Measurements from ENCODE around the gene MACF1. TPM values are rescaled to one million over a fixed set of nuclear protein-coding genes. Genes with fewer than 3 reads are reported as not detected.

The MACF1 gene
- total RNA-seq, 1 donor = 284 TPM

DNA sequence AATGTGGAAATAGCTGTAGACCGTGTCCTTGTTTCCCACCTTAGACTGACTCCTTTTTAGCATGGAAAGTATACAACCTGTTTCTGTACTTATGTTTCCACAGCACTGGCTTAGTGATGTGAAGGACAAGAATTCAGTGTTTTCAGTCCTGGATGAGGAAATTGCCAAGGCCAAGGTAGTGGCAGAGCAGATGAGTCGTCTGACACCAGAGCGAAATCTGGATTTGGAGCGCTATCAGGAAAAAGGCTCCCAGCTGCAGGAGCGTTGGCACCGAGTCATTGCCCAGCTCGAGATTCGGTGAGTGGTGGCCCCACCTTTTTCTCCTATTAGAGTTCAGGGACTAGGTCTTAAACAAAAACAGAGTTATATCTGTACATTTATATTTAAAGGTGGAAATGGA, 112.6 kb downstream of the MACF1 start:
- TF ChIP-seq, protein P1, sequence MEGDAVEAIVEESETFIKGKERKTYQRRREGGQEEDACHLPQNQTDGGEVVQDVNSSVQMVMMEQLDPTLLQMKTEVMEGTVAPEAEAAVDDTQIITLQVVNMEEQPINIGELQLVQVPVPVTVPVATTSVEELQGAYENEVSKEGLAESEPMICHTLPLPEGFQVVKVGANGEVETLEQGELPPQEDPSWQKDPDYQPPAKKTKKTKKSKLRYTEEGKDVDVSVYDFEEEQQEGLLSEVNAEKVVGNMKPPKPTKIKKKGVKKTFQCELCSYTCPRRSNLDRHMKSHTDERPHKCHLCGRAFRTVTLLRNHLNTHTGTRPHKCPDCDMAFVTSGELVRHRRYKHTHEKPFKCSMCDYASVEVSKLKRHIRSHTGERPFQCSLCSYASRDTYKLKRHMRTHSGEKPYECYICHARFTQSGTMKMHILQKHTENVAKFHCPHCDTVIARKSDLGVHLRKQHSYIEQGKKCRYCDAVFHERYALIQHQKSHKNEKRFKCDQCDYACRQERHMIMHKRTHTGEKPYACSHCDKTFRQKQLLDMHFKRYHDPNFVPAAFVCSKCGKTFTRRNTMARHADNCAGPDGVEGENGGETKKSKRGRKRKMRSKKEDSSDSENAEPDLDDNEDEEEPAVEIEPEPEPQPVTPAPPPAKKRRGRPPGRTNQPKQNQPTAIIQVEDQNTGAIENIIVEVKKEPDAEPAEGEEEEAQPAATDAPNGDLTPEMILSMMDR (IDR thresholded peaks at IDR 0.05; ENCODE audit: insufficient read depth, low read length) = no peak
- DNase-seq (ENCODE audit: low read depth) = no peak
- no peak overlapping the region for H3K4me3 ChIP-seq (ENCODE audit: low read depth, low read length)

GRCh38 chr1:39317910-39318633, 113.6 kb downstream of the MACF1 start:
- TF ChIP-seq, protein P1 (IDR thresholded peaks at IDR 0.05; ENCODE audit: insufficient read depth, low read length) = no peak
- H3K4me3 ChIP-seq (ENCODE audit: low read depth, low read length) = no peak overlapping the region
- DNase-seq (ENCODE audit: low read depth) = no peak

DNA sequence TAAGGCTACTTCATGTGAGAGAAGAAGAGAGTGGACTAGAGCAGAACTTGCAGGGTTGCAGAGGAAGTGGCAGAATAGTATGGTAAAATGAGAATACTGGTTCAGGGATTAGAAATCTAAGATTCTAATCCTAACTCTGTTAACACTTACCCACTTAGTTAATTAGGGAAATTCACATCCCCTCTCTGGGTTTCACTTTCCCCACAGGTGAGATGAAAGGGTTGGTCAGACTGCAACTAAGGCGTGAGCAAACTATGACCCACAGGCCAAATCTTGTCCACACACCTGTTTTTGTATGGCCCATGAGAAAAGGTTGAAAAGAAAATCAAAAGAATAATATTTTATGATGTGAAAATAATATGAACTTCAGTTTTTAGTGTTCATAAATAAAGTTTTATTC, 117.5 kb downstream of the MACF1 start:
- TF ChIP-seq, protein P1 (IDR thresholded peaks at IDR 0.05; ENCODE audit: insufficient read depth, low read length) = no peak
- no peak for DNase-seq (ENCODE audit: low read depth)
- H3K4me3 ChIP-seq (ENCODE audit: low read depth, low read length) = no peak overlapping the region

DNA sequence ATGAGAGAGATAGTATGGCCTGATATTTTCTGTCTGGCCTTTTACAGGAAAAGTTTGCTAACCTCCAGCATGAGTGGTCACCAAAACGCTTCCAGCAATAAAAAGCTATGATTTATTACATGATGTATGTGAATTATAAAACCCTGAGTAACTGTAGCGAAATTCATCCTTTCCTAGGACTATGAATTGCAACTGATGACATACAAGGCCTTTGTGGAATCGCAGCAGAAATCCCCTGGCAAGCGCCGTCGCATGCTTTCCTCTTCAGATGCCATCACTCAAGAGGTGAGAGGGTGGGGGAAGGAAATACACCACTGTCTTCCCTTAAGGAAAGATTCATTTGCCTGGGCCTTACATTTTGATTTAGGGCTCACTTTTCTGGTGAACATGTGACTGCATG, 117.9 kb downstream of the MACF1 start:
- H3K4me3 ChIP-seq (ENCODE audit: low read depth, low read length) = no peak overlapping the region
- no peak for DNase-seq (ENCODE audit: low read depth)
- TF ChIP-seq, protein P1 (IDR thresholded peaks at IDR 0.05; ENCODE audit: insufficient read depth, low read length) = no peak

- no peak for DNase-seq (ENCODE audit: low read depth)
- TF ChIP-seq, protein P1 (IDR thresholded peaks at IDR 0.05; ENCODE audit: insufficient read depth, low read length) = no peak
- no peak overlapping the region for H3K4me3 ChIP-seq (ENCODE audit: low read depth, low read length)
Observed at GRCh38 chr1:39324888-39325287, 120.4 kb downstream of the MACF1 start.

GRCh38 chr1:39326836-39327235, 122.3 kb downstream of the MACF1 start:
- TF ChIP-seq, protein P1 (IDR thresholded peaks at IDR 0.05; ENCODE audit: insufficient read depth, low read length) = no peak
- no peak for DNase-seq (ENCODE audit: low read depth)
- no peak overlapping the region for H3K4me3 ChIP-seq (ENCODE audit: low read depth, low read length)

DNA sequence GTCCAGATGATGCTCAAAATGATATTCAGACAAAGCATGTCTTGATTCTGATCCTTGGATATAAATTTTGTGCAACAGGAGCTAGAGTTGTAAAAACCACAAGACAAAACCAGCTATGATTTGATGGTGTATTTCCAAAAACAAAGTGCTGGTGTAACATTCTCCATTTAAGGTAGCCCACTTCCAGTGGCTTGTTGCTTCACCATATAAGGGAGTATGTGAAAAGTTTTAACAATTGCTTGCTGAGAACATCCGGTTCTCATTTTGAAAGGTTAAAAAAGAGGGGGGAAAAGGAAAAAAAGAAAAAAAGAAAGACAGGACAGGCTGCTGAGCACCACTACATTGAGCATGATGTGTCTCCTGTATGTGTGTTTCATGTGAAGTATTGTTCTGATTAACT, 123.6 kb downstream of the MACF1 start:
- TF ChIP-seq, protein P1 (IDR thresholded peaks at IDR 0.05; ENCODE audit: insufficient read depth, low read length) = no peak
- DNase-seq (ENCODE audit: low read depth) = no peak
- H3K4me3 ChIP-seq (ENCODE audit: low read depth, low read length) = no peak overlapping the region

Data from fibroblast of the aortic adventitia (primary cell).